HG03097 (cell line): Measurements from ENCODE around the gene CAPNS1.

Experiments
- ATAC-seq: cut with Tn5 transposase; IDR thresholded peaks from one replicate; pipeline ENCODE4 v1.9.1; 2021; ENCODE audit not compliant: unreplicated experiment, low FRiP score

The CAPNS1 gene

DNA sequence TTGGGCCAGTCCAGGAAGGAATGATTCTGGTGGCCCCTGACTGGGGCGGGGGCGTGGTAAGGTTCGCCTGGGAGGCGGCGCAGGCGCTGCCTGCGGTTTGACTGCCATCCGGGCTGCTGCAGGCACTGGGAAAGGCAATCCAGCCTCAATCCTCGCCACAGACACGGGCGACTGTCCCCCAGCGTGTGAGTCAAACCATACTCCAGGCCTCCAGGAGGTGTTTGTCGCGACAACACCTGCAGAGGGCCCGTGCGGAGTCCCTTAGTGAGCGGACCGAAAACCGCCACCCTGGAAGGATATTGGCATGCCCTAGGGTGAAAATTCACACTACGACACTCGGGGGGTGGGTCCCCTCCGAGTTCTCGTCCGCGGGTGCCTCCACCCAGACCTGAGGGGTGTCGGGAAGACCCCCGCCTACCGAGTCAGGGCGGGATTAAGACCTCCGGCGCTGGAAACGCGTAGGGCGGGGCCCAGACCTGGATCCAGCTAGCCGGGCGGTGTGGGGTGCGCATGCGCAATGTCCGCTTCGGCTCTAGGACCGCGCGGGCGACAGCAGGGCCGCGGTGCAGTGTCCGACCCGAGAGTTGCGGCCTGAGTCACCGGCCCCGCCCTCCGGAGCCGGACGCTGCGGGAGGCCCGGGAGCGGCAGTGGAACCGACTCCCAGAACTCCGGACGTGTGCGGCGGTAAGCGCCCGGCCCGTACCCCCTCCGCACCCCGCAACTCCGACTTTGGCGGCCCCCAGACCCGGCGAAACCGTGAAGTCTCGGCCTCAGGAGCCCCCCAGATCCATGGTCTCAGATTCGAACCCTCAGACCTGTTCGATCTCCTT, at the start of gene CAPNS1:
Gene CAPNS1 (plus strand): TSS at position 594 of the 831 bp plus-strand sequence. CDS start 946 bp downstream, outside the sequence.
- peak; percentile 77 for ATAC-seq

DNA sequence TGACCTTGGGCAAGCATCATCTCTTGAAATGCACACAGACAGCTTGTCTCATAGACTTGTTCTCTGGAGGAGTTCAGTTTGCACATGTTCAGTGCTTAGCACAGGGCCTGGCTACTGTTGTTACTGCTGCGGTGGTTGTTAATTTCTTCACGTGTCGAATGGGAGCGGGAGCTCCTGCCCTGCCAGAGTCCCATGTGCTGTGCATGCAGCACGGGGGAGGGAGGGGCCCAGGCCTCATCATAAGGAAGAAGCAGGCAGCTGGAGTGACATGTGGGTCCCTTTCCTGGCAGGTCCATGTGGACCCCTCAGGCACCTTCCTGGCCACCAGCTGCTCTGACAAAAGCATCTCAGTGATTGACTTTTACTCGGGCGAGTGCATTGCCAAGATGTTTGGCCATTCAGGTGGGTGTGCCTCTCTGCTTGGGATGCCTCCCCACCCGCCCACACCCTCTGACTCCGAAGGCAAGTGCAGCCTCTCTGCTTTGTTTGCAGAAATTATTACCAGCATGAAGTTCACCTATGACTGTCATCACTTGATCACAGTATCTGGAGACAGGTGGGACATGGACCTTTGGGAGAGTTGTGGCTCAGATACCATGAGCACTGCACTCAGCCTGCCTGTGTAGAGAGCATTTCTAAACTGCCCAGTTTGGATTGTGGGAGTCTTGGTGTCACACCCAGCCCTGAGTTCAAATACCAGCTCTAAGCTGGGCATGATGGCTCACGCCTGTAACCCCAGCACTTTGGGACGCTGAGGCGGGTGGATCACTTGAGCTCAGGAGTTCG, 48.8 kb upstream of the CAPNS1 start:
- ATAC-seq: no peak

DNA sequence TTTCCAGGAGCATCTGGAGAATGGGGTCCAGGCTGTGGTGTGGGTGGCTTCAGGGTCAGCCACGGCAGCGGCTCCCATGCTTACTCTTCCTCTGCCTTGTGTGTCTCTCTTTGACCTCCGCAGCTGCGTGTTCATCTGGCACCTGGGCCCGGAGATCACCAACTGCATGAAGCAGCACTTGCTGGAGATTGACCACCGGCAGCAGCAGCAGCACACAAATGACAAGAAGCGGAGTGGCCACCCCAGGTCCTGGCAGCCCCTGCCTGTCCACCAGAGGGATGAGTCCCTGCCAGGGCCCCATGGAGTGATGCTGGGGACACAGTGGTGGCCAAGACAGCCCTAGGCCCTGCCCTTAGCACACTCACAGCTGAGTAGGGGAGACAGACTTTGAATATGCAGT, 47.3 kb upstream of the CAPNS1 start:
- no peak for ATAC-seq

DNA sequence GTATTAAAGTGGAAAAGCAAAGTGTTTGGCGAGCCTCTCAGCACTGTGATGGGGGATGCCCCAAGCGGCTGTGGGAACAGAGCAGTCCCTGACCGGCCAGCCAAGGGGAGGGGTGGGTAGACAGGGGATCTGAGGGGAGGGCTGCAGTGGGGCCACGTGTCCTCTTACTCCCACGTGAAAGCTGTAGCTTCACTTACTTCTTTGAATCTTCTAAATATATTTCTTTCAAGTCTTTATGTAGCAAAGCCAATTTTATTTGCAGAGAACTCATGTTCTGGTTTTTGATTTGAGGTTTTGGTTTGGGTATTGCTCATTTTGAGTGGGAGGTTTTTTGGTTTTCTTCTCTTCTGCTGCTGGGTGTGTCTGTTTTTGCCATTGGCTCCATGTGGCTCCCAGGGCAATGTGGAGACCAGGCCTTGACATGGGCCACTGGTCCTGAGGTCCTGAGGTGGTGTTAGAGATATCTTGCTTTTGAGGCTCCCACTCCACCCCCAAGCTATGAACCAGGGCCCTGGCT, 46.7 kb upstream of the CAPNS1 start:
- ATAC-seq: no peak

DNA sequence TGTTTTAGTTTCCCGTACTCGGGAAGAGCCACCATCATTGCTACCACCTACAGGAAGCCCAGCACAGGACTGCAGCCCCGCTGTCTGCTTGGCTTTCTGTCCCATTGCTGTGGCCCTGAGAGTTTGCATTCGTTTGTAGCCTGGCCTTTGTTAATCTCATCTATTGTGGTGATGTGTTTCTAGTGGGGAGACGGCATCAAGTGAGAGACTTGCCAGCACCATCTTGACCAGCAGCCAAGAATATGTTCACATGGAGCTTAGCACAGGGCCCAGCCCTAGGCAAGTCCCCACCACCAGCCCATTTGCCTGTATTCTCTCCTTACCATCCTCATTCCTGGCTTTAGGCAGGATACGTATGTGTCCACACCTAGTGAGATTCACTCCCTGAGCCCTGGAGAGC, 46.2 kb upstream of the CAPNS1 start:
- no peak for ATAC-seq

DNA sequence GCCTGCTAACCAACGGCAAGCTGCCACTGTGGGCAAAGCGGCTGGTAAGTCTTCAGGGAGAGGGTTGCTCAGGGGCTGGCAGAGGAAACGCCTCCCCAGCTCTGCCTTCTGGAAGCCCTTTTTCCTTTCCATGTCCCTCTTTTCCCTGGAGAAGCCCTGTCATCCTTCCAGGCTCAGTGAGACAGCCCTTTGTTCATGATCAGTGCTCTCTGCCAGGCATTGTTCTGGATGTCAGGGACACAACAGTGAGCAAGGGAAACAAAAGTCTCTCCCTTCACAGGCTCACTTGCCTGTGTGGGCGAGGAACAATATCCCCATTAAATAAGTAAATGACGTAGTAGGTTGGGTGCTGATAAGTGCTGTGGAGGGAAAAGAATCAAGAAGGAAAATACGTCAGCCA, 42.8 kb upstream of the CAPNS1 start:
- ATAC-seq: no peak

DNA sequence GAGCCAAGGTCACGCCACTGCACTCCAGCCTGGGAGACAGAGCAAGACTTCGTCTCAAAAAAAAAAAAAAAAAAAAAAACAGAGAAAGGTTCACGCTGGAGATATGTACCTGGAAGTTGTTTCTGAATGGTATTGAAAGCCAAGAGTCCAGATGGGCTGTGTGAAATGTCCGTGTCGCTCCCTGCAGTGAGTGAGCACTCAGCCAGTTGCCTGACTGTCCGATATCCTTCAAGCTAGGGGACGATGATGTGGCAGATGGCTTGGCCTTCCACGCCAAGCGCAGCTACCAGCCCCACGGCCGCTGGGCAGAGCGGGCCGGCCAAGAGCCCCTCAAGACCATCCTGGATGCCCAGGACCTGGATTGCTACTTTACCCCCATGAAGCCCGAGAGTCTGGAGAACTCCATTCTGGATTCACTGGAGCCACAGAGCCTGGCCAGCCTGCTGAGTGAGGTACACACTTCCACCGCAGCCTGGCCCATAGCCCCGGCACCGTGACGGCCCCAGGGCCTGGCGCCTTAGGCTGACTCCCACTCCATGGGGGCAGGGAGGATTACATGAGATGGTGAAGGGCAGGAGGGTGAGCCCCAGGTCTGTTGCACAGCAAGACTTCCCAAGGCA, 40.6 kb upstream of the CAPNS1 start:
- no peak for ATAC-seq

DNA sequence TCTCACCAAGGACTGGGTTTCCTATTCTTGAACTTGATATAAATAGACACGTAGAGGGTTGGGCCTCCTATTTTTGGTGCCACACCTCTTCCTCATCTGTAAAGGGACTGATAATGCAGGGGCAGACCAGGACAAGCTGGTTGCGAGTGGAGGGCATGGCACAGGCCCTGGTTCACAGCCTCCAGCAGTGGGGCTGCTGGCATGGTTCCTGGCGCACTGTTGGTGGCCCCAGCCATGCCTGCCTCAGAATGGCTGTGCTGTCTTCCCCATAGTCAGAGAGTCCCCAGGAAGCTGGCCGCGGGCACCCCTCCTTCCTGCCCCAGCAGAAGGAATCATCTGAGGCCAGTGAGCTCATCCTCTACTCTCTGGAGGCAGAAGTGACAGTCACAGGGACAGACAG, 39.4 kb upstream of the CAPNS1 start:
- no peak for ATAC-seq

DNA sequence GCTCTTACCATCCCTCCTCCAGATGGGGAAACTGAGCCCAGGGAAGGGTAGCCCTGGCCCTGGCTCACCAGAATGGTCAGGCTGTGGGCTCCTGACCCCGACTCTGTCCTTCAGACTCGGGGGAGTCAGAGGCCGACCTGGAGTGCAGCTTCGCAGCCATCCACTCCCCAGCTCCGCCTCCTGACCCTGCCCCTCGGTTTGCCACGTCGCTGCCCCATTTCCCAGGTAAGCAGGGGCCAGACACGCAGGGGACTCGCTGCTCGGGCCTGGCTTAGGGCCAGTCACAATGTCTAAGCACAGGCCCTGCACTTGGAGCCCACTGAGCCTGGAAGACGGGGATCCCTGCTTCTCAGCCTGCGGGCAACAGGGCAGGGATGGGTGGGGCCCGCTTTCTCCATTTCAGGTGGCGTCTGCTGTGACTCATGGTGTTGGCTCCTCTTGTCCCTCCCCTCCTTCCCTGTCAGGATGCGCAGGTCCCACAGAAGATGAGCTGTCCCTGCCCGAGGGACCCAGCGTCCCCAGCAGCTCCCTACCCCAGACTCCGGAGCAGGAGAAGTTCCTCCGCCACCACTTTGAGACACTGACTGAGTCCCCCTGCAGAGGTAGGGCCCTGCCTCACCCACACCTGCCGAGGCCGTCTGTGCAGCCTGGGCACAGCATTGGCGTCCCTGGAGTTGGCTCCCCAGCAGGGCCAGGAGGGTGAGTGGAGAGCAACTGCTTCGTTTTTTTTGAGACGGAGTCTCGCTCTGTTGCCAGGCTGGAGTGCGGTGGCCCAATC, 38.1 kb upstream of the CAPNS1 start:
- ATAC-seq: no peak

DNA sequence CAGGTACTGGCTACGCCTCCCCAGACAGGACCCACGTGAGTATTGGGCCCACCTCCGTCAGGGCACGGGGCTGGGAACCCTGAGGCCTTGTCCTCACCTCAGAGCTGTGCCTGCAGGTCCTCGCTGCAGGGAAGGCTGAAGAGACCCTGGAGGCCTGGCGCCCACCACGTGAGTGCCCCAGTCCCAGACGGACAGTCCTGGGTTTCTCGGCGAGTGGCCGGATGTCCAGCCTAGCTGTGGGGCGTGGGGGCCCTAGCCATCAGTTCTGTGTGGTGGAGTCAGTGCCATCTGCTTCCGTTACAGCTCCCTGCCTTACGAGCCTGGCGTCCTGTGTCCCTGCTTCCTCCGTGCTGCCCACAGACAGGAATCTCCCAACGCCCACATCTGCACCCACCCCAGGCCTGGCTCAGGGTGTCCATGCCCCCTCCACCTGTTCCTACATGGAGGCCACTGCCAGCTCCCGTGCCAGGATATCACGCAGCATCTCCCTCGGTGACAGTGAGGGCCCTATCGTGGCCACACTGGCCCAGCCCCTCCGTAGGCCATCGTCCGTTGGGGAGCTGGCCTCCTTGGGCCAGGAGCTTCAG, 36.7 kb upstream of the CAPNS1 start:
- no peak for ATAC-seq

DNA sequence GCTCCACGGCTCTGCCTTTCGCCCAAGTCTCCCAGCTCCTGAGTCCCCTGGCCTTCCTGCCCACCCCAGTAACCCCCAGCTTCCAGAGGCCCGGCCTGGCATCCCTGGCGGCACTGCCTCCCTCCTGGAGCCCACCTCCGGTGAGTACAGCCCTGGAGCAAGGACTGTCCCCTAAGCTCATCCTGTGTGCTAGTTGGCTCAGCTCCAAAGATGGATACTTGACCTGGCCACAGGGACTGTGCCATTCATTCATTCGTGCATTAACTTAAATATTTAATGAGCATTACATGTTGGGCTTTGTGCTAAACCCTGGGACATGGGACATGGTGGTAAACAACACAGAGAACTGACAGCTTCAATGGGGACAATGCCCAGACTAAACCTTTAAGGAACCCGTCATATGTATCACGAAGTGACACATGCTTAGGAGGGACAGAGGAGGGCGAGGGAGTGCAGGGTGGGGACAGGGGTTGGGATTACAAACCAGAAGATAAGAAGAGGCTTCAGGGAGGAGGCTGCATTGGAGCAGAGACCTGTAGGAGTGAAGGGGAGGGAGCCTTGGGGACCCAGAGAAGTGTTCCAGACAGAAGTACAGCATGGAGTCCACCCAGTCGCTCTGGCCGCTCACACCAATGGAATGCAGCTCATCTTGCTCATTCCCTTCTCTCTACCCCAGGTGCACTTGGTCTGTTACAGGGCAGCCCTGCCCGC, 35.9 kb upstream of the CAPNS1 start:
- no peak for ATAC-seq

DNA sequence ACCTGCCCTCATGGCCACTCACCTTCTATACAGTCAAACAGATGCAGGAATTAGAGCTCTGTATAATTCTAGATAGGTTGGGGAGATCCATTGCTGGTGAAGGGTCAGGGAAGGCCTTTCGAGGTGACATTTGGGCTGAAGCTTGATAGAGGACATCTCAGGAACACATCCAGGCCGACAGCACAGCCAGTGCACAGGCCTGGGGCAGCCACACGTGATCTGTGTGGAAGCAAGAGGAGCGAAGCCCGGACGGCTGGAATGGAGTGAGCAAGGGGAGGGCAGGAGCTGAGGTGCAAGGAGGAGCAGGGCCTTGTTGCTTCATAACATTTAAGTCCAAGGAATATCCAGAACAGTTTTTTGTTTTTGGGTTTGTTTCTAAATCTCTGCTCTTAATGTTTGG, 33.4 kb upstream of the CAPNS1 start:
- ATAC-seq: no peak

DNA sequence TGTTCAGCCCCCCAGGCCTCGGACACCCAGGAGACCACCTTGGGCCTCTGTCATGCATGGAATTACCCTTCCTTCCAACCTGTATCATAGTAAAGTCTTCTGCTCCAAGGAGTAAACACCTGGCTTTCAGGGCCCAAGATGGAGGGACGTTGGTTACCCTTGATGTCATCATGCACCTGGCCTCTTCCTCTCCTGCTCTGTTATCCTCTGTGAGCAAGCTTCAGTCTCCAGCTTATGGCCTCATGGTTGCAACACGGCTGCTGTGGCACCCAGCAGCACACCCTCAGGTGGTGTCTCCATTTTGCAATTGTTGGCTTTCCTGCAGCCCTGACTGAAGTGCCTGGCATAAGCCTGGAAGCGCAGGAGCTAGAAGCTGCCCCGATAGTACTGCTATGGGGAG, 32.9 kb upstream of the CAPNS1 start:
- no peak for ATAC-seq

DNA sequence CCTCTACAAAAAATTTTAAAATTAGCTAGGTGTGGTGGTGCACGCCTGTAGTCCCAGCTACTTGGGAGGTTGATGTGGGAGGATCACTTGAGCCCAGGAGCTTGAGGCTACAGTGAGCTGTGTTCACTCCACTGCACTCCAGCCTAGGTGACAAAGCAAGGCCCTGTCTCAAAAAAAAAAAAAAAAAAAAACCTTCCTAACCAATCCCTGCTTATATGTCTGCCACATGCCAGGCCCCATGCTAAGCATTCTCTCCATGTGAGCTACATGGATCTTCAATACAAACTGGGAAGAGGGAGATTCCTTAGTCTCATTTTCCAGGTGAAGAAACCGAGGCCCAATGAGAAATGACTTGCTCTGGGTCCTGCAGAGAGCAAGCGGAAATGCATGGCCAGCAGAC, 31.2 kb upstream of the CAPNS1 start:
- ATAC-seq: no peak

DNA sequence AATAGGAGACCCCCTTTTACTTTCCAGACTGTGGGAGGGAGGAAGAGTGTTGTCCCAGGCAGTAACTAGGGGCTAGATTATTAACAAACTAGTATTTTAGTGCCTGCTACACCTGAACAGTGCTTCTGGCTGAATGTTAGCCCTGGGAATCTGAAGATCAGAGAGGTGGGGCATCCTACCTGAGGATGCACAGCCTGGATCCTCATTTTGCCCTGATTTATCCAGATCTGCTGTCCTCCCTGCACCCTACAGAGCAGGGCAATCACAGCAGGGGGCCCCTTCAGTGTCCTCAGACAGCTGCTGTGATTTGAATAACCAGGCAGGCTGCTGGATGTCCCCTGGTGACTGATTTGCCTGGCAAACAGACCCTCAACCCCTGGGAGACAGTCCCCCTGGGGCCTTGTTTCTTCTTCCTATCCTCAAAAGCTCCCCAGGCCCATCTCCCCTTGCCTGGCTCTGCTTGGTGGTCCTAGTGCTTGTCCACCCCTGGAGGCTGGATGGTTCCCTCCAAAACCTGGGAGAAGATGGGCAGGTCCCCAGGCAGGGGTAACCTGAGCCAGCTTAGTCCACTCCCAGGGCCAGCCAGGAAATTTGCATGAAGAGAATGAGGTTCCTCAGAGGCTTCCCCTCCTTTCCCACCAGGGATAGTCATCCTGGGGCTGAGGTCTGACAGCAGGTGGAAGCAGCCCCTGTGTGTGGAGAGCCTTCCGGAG, 29.2 kb upstream of the CAPNS1 start, which contains the start of gene OVOL3:
Gene OVOL3 (plus strand): TSS at position 657 of the 713 bp plus-strand sequence. CDS start 60 bp downstream, outside the sequence.
- ATAC-seq: no peak

DNA sequence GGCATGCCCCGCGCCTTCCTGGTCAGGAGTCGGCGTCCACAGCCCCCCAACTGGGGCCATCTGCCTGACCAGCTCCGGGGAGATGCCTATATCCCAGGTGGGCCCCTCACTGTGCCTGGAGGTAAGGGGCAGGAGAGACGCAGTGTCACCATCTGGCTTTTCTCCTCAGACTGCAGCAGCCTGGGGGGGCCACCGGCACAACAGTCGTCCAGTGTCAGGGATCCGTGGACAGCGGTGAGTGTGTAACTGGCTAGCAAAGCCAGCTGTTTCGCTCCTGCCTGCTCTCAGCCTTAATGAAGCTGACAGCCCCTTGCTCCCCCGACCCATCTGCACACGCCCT, 28.7 kb upstream of the CAPNS1 start:
- ATAC-seq: no peak

DNA sequence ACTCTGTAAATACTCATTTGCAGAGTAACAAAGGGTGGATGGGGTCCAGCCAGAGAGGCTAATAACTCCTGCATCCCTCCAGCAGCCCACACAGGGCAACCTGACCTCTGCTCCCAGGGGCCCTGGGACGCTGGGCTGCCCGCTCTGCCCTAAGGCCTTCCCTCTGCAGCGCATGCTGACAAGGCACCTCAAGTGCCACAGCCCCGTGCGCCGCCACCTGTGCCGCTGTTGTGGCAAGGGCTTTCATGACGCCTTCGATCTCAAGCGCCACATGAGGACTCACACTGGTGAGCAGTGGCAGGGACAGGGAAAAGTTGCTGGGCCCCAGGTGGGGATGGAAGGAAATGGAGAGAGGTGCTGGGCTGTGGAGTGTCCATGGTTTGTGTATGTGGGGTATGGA, 27.2 kb upstream of the CAPNS1 start:
- no peak for ATAC-seq

DNA sequence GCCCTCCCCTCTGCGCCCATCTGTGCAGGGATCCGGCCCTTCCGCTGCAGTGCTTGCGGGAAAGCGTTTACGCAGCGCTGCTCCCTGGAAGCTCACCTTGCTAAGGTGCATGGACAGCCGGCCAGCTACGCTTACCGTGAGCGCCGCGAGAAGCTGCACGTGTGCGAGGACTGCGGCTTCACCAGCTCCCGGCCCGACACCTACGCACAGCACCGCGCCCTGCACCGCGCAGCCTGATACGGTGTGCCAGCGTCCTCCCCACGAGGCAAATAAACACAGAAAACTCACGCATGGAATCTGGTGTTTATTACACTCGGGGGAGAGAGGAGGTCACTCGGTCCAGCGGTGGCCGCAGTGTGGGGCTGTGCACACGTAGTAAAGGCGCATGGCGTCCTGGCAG, 26.4 kb upstream of the CAPNS1 start:
- no peak for ATAC-seq
